Stimulated activated CD4-positive, alpha-beta T cell treated with anti-CD3 and anti-CD28 coated beads, Interleukin-4, amount 100 ng/mL, for 24 hours (primary cell): ENCODE results near the gene SELP.
"Not testable (repeated sequence)": the region's sequence is repeated elsewhere in the genome, so short reads cannot be mapped to it uniquely, and the experiment has no call there.

Source experiments
- DNase-seq: peaks from one replicate; pipeline ENCODE4 v3.0.0-alpha.2; 2020

SELP gene

DNA sequence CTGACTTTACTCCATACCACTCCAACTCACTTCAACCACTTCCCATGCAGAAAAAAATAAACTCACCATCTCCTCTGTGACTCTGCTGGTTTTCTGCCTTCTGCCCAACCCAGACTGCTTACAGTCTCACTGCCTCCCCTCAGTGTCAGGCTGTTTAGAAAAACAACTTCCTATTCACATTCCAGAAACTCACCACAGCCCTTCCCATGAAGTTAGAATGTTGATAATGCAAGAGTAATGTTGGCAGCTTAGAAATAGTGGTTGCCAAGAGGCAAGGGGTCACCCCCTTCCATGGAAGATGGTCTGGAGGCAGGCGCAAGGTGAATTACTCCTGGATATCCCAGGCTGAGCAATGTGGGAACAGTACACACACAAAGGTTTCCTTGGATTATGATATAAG lies at the start of gene SELP:
Gene SELP, minus strand, starts transcription at position 119 of the 400 bp plus-strand sequence. Its CDS starts 50 bp downstream, at position 69.
- no peak for DNase-seq

DNA sequence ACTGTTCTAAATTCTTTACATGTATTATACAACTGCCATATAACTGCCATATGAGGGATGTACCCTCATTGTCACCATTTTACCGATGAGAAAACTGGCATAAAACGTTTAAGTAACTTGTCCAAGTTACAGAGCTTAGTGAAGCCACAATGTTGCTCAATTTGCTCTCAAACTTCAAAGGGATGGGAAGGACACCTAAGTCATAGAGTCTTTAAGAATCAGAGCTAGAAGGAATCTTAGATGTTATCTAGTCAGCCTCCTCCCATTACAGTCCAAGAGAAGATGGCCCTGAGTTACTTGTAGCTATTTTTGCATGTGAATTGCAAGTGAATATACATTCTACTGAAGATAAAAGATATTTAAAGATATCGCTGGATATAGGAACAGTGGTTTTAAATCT lies 49.8 kb upstream of the SELP start:
- no peak for DNase-seq

DNA sequence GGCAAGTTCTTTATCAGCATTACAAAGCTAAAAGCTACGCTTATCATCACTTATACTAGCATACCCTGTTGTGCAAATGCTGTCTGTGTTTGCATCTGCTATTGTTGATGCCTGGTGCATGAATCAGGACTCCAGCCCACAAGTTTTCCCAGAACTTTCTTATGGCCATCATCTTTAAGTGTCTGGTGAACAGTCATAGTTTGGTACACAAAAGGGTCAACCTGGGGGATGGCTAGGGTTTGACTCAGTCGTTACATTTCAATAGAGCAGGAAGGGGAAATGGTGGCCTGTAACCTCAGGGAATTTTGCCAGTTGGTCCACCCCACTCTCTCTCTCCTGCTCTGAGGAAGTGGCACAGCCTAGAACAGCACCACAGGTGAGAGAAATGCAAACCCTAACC lies 46.1 kb upstream of the SELP start:
- DNase-seq = no peak

DNA sequence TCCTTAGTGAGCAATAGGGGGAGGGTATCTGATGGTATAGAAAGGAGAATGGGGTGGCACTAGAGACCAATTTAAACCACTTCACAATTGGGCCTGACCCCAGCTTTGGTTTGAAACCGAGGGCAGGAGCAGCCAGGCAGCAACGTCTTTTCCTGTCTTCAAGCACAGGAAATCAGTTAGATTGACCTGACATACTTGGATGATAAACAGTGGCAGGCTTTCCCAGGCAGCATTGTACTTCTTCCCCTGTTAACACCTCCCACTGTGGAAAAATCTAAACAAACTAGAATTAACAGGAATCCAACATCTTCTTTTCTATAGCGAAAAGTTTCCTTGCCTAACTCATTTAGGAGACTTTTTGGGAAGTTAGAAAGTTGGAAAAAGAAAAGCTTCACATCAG lies 40.9 kb upstream of the SELP start:
- DNase-seq = no peak

DNA sequence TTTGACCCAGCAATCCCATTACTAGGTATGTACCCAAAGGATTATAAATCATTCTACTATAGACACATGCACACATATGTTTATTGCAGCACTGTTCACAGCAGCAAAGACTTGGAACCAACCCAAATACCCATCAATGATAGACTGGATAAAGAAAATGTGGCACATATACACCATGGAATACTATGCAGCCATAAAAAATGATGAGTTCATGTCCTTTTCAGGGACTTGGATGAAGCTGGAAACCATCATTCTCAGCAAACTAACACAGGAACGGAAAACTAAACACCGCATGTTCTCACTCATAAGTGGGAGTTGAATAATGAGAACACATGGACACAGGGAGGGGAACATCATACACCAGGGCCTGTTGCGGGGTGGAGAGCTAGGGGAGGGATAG lies 40.3 kb upstream of the SELP start:
- DNase-seq = not testable (repeated sequence)

DNA sequence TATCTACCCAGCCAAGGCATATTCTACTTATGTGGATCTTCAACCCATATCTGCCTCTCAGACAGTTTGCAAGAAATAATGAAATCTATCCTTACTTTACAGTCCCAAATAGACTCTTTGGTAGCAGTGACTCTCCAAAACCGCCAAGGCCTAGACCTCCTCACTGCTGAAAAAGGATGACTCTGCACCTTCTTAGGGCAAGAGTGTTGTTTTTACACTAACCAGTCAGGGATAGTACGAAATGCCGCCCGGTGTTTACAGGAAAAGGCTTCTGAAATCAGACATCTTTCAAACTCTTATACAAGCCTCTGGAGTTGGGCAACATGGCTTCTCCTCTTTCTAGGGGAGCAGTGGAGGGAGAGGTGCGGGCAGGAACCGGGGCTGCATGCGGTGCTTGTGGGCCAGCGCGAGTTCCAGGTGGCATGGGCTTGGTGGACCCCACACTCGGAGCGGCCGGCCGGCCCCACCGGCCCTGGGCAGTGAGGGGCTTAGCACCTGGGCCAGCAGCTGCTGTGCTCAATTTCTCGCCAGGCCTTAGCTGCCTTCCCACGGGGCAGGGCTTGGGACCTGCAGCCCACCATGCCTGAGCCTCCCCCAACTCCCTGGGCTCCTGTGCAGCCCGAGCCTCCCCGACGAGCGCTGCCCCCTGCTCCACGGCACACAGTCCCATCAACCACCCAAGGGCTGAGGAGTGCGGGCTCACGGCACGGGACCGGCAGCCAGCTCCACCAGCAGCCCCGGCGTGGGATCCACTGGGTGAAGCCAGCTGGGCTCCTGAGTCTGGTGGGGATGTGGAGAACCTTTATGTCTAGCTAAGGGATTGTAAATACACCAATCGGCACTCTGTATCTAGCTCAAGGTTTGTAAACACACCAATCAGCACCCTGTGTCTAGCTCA lies 38.0 kb upstream of the SELP start:
- DNase-seq = peak; percentile 38

DNA sequence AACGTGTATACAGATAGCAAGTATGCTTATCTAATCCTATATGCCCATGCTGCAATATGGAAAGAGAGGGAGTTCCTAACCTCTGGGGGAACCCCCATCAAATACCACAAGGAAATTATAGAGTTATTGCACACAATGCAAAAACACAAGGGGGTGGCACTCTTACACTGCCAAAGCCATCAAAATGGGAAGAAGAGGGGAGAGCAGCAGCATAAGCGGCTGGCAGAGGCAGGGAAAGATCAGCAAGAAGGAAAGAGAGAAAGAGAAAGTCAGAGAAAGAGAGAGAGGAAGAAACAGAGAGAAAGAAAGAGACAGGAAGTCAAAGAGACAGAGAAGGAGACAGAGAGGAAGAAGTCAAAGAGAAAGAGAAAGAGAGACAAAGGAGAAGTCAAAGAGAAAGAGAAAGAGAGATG lies 37.3 kb upstream of the SELP start:
- DNase-seq = not testable (repeated sequence)

DNA sequence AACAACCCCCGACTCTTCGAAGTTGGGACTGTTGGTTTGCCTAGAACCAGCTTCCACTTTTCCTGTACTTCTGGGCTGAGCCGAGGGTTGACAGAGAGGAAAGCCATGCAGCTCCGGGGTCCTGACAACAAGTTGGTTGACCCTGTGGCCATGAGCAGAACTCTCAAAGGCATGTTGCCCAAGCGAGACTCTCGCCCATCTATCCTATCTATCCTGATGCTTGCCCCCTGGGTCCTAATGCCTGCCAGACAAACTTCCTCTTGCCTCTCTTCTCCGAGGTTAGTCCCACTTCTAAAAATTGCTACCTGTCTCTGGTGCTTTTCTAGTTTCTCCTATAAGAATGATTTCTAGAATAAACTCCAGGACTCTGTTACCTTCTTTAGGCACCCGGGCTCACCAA lies 32.8 kb upstream of the SELP start:
- not testable (repeated sequence) for DNase-seq

DNA sequence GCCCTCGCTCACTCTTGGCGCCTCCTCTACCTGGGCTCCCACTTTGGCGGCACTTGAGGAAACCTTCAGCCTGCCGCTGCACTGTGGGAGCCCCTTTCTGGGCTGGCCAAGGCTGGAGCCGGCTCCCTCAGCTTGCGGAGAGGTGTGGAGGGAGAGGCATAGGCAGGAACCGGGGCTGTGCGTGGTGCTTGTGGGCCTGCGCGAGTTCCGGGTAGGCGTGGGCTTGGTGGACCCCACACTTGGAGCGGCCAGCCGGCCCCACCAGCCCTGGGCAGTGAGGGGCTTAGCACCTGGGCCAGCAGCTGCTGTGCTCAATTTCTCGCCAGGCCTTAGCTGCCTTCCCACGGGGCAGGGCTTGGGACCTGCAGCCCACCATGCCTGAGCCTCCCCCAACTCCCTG lies 31.1 kb upstream of the SELP start:
- not testable (repeated sequence) for DNase-seq

DNA sequence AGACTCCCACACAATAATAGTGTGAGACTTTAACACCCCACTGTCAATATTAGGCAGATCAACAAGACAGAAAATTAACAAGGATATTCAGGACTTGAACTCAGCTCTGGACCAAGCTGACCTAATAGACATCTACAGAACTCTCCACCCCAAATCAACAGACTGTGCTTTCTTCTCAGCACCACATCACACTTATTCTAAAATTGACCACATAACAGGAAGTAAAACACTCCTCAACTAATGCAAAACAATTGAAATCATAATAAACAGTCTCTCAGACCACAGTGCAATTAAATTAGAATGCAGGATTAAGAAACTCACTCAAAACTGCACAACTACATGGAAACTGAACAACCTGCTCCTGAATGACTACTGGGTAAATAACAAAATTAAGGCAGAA lies 28.9 kb upstream of the SELP start:
- not testable (repeated sequence) for DNase-seq

DNA sequence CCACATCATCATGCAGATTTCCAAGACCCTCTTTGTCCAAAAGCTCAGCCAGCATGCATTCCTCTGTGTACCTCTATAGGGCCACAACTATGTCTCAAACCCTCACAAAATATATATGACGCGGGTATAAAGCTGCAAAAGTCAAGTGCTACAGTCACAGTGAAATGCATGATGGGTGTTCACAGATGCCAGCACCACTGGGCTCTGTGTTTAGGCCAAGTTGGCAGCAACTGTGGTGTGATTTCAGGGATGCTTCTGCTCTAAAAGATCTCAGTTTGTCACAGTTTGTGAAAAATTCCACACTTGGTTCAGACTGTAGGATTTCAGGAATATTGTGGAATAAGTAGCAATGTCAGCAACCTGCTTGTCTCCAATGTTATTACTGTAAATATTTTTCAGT lies 23.9 kb upstream of the SELP start:
- DNase-seq = no peak

DNA sequence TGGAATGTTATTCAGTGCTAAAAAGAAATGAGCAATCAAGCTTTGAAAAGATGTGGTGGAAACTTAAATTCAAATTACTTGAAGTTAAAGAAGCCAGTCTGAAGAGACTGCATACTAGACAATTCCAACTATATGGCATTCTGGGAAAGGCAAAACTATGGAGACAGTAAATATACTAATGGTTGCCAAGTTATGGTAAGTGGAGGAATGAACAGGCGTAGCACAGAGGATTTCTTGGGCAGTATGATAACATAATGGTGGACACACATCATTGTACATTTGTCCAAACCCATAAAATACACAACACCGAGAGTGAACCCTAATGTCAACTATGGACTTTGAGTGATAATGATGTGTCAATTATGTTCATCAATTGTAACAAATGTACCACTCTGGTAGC lies 21.1 kb upstream of the SELP start:
- no peak for DNase-seq

DNA sequence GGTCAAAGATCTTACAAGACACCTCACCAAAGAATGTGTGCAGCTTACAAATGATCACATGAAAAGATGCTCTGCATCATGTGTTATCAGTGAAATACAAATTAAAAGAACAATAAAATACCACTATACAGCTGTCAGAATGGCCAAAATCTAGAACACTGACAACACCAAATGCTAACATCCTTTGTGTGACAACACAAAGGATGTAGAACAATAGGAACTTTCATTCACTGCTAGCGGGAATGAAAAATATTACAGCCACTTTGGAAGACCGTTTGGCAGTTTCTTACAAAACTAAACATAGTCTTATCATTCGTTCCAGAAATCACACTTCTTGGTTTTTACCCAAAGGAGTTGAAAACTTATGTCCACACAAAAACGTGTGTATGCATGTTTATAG lies 20.6 kb upstream of the SELP start:
- DNase-seq = no peak

DNA sequence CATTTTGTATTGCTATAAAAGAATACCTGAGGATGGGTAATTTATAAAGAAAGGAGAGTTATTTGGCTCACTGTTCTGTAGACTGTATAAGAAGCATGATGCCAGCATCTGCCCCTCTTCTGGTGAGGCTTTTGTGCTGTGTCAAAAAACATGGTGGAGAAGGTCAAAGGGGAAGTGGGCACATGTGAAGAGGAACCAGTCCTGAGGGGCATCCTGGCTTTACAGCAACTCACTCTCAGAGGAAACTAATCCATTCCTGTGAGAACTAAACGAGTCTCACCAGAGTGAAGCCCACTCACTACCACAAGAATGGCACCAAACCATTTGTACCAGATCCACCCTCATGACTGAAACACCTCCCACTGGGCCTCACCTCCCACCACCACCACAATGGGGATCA lies 18.8 kb upstream of the SELP start:
- DNase-seq = no peak

DNA sequence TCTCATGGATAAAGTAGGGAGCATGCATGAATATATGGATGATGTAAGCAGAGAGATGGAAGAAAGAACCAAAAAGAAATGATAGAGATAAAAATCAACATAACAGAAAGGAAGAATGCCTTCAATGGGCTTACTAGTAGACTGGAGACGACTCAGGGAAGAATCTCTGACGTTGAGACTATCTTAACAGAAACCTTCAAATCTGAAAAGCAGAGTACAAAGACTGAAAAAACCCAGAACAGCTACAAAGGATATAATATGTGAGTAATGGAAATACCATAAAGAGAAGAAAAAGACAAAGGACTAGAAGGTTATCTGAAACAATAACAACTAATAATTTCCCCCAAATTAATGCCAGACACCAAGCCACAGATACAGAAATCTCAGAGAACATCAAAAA lies 18.3 kb upstream of the SELP start:
- no peak for DNase-seq

DNA sequence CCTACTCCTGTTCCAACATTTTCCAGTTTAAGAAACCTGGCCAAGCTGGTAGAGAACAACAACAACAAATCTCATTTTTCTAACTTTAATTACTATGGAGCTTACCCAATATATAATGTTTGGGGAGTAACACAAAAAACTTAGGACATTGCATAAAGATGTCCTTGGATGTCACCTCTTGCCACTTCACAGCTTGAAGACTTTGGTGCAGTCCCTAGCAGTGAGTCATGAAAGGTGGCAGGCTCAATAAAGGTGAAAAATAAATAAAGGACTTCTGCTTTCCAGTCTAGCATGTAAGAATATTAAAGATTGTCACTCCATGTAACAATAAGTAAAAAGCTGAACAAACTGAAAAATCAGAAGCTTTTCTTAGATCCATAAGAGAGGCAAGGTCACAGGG lies 17.6 kb upstream of the SELP start:
- DNase-seq = no peak

DNA sequence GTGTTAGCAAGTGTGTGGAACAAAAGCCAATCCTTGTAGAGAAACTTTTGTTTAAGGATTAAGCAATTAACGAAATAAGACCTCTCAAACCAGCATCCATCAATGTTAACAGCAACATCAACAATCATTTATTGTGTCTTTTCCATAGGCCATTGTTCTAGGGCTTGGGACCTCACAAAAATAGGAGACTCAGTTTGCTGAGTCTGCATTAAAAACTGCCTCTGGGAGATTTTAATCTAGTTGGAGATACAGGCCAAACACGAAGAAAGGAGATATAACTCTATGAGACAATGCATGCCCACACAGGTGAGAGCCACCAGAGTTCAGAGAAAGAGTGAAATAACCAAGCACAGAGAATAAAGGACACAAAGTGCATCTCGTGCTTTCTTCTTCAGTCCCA lies 14.4 kb upstream of the SELP start:
- no peak for DNase-seq

DNA sequence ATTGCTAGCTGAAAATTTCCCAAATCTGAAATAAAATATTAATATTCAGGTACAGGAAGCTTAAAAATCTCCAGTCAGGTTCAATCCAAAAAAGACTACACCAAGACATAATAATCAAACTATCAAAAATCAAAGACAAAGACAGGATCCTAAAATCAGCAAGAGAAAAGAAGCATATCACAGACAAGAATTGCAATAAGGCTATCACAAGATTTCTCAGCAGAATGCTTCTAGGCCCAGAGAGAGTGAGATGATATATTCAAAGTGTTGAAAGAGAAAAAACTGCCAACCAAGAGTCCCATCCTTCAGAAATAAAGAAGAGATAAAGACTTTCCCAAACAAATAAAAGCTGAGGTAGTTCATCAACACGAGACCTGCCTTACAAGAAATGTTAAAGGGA lies 5.0 kb upstream of the SELP start:
- DNase-seq = no peak

DNA sequence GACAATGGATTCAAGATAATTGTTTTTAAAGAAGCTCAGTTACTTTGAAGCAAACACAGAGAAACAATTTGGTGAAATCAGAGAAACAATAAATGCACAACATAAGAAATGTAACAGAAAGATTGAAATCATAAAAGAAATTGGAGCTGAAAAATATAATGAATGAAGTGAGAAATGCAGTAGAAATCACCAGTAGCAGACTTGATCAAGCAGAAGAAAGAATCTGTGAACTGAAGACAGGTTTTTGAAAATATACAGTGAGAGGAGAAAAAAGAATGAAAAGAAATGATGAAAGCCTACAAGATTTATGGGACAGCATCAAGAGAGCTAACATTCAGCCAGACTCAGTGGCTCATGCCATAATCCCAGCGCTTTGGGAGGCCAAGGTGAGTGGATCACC lies 4.2 kb upstream of the SELP start:
- DNase-seq = no peak

DNA sequence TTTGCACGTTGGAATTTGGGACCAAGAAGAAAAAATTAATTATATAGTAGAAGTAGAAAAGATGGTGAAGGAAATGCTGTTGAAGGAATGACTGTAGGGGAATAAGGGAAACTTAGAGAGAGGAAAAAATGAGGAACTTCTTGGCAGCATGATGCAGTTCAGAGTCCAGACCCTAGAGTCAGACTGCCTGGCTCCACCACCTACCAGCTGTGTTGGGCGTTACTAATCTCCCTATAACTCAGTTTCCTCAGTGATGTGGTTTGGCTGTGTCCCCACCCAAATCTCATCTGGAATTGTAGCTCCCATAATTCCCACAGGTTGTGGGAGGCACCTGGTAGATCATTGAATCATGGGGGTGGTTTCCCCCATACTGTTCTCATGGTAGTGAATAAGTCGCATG lies 1.3 kb upstream of the SELP start:
- DNase-seq = no peak

DNA sequence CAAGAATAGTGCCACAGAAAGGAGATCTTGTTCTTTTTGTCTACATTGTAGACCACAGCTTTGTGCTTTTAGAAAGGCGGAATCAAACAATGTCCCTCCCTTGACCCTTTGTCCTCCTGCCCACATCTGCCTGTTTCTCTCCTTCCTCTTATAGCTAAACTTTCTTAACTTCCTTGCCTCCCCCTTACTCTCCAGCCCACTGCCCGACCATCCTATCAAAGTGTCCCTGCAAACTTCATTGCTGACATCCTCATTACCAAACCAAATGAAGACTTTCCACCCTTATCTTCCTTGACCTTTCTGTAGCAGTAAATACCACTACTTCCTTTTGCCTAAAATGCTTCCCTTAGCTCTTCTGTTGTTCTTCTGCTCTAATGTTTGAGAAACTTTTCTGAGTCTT lies 5.0 kb downstream of the SELP start:
- no peak for DNase-seq

DNA sequence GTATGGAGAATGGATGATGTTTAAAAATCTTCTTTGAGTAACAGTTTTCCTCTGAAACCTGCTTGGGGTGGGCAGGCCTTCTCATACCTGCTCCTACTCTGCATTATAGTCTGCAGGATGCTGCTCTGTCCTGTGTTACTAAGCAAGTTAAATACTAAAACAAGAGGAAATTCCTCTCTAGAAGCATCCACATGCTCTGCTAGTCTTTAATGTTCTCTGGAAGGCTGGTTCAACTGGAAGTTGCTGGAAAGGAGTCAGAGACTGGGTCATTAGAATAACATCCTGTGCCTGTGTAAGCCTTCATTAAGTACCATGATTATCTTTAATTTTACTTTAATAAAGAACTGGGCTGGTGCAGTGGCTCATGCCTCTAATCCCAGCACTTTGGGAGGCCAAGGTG lies 5.8 kb downstream of the SELP start:
- no peak for DNase-seq

DNA sequence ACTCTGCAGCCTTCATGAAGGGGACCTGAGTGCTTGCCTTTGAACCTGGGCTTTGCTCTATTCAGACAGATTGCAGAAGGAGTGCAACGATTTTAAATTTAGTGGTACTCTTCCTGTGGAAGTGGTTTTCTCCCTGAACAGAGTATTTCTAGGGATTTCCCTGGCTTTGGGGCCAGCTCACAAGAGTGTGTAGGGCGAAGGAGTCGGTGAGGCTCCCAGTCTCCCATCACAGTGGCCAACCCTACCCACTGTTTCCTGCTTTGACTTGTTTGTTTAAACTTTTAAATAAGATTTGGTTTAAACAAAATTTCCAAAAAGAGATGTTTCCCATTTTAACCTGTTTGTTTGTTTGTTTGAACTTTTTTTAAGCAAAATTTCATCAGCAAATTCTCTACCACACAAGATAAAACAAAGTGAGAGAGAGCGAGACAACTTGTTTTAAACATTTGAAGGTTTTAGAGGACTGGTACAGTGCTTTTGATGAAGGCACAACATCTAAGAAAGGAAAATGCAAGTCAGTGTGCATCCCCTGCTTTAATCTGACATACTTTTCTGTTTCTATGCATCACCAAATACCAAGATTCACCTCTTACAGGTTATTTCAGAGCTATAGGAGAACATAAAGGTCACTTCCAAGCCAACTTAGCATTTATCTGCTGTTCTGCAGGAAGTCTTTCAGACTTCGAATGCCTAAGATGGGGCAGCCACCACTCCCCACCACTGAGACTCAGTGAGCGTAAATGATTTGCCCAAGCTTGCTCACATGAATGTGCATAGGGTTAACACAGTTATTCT lies 6.6 kb downstream of the SELP start:
- DNase-seq = no peak

DNA sequence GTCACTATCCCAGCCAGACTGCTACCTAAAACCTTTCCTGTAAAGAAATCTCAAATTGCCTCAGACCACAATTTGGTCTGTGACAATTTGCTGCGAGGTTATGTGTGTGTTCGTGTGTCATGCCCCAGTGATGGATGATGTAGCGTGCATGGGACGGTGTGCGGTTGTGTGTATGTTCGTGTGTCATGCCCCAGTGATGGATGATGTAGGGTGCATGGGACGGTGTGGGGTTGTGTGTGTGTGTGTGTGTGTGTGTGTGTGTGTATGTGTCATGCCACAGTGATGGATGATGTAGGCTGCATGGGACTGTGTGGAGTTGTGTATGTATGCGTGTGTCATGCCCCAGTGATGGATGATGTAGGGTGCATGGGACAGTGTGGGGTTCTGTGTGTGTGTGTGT lies 9.4 kb downstream of the SELP start:
- no peak for DNase-seq
